ENCODE data around the gene TOMT. TPM values are rescaled to one million over a fixed set of nuclear protein-coding genes. Genes with fewer than 3 reads are reported as not detected.

Gene TOMT
- total and polyA plus RNA-seq, 2 of the 4 experiments (the other 2 are of a cell fraction): not detected

DNA sequence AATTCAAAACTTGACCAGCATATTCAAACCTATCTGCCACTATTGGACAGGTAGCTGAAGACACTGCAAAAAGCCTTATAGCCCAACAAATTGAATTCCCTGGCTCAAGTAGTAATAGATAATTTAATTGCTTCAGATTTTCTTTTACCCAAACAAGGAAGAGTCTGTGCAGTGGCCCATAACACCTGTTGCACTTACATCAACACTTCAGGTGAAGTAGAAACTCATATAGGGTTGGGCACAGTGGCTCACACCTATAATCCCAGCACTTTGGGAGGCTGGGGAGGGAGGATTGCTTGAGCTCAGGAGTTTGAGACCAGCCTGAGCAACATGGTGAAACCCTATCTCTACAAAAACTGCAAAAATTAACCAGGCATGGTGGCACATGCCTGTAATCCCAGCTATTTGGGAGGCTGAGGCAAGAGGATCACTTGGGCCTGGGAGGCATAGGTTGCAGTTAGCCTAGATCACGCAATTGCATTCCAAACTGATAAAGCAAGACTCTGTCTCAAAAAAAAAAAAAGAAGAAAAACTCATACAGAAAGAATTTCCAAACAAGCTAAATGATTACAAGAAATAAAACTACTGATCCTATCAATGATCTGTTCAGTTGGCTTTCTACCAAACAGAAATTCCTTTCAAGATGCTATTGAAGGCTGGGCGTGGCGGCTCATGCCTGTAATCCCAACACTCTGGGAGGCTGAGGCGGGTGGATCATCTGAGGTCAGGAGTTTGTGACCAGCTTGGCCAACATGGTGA lies 39.3 kb downstream of the TOMT start:
- TF ChIP-seq CEBPB (IDR thresholded peaks at IDR 0.05; ENCODE audit: low read depth, low read length) (peak; percentile 76), MAZ (IDR thresholded peaks at IDR 0.05; ENCODE audit: borderline replicate concordance, low read depth, low read length) (no peak)
- ATAC-seq (ENCODE audit: low read depth): peak; percentile 54
- Histone ChIP-seq H3K36me3 (ENCODE audit: control insufficient read depth, insufficient read depth, low read length) (no peaks in the 10 kb centered on the region), H2AK5ac (ENCODE audit: low read depth, low read length) (0 out of 2 replicates have a peak overlapping the region, but pooled peaks have one; percentile 38), H3K9me3 (ENCODE audit: control insufficient read depth, insufficient read depth, low read length) (no peaks in the 10 kb centered on the region), H3K4ac (ENCODE audit: low read depth, low read length) (peak overlapping the region; percentile 82), H2BK120ac (ENCODE audit: low read depth, low read length) (peak overlapping the region; percentile 94), H3K14ac (replicated peaks; ENCODE audit: low read depth, low read length) (peak overlapping the region; percentile 43; the same call in 1 of the 2 replicates), H3K23ac (ENCODE audit: low read depth, low read length) (peak overlapping the region; percentile 44; the same call in 1 of the 2 replicates), H3K18ac (ENCODE audit: low read depth, low read length) (peak overlapping the region; percentile 45), H2AFZ (replicated peaks; ENCODE audit: low read length, poor library complexity) (no peak overlapping the region), H3K4me1 (ENCODE audit: control insufficient read depth, insufficient read depth, low read length) (peaks cover 9% of the 10 kb centered on the region; the same call in 1 of the 2 replicates), H2BK5ac (ENCODE audit: low read depth, low read length, poor library complexity, severe bottlenecking) (peak overlapping the region; percentile 84), H2BK15ac (ENCODE audit: low read depth, low read length) (peak overlapping the region; percentile 76; the same call in 1 of the 3 replicates), H3K9ac (ENCODE audit: low read depth, low read length) (no peak overlapping the region), H3K27ac (ENCODE audit: insufficient read depth, low read length) (peak overlapping the region; percentile 74; the same call in 1 of the 2 replicates), H4K8ac (ENCODE audit: low read depth in 2 of 2, low read length in 2 of 2) (peak overlapping the region; percentile 55 to 81; a peak in 3 of 4 replicates), H3K4me3 (ENCODE audit: insufficient read depth, low read depth, low read length) (no peak overlapping the region), H3K9me1 (ENCODE audit: insufficient read depth, low read length) (peaks cover 6% of the 10 kb centered on the region), H3K56ac (ENCODE audit: extremely low read depth, insufficient read depth, low read length) (peak overlapping the region; percentile 36; the same call in 1 of the 2 replicates), H4K91ac (ENCODE audit: insufficient read depth, low read depth, low read length) (peak overlapping the region; percentile 82), H3K27me3 (ENCODE audit: control insufficient read depth, insufficient read depth, low read length) (no peaks in the 10 kb centered on the region), H2BK20ac (ENCODE audit: low read depth, low read length) (peak overlapping the region; percentile 73), H4K20me1 (ENCODE audit: insufficient read depth, low read length) (no peaks in the 10 kb centered on the region), H3K79me1 (ENCODE audit: low read depth in 1 of 2, low read length in 2 of 2) (no peaks in the 10 kb centered on the region), H4K5ac (ENCODE audit: low read depth, low read length) (peak overlapping the region; percentile 64), H2AK9ac (replicated peaks; ENCODE audit: low read depth, low read length, poor library complexity) (no peak overlapping the region), H3K4me2 (ENCODE audit: low read depth, low read length) (no peak overlapping the region)
- intact Hi-C loops (cut with micrococcal nuclease) (loop anchor here (1.0 to 2.0 kb wide), 2 partner anchors 64 to 120 kb away; partner anchors contain the start of genes LRRC51 and NUMA1), dilution Hi-C loops (cut with HindIII; ENCODE audit: low sequenced_read_pairs, unreplicated experiment) (no loop called here), in situ Hi-C loops (cut with MboI; ENCODE audit: low sequenced_read_pairs) (no loop called here)
- BruUV-seq (replicated peaks): no TSS peak
- DNase-seq: peak; percentile 87
- WGBS, 2 experiments (ENCODE audit: extremely low coverage in 2 of 2, insufficient read length in 1 of 2): 60% methylated on average over 1 of the region's 4 CpGs; no CpG with 5 or more reads in 1 of the 2 experiments
- ChIA-PET POLR2A (ENCODE audit: unreplicated experiment) (interaction anchor here (1.1 kb wide), 1 partner anchor 107 kb away, joined by 4 read pairs; no protein-coding TSS in a partner anchor), CTCF (interaction anchor here (0.6 to 2.2 kb wide), 11 partner anchors 12 to 287 kb away, joined by 3 to 21 read pairs (median 3); partner anchors contain the start of genes ANAPC15 and RNF121)

All from IMR-90 (cell line).